ENCODE measurements around the gene KIAA1671.
"Not testable (repeated sequence)": the region's sequence is repeated elsewhere in the genome, so short reads cannot be mapped to it uniquely, and the experiment has no call there.

The KIAA1671 gene

DNA sequence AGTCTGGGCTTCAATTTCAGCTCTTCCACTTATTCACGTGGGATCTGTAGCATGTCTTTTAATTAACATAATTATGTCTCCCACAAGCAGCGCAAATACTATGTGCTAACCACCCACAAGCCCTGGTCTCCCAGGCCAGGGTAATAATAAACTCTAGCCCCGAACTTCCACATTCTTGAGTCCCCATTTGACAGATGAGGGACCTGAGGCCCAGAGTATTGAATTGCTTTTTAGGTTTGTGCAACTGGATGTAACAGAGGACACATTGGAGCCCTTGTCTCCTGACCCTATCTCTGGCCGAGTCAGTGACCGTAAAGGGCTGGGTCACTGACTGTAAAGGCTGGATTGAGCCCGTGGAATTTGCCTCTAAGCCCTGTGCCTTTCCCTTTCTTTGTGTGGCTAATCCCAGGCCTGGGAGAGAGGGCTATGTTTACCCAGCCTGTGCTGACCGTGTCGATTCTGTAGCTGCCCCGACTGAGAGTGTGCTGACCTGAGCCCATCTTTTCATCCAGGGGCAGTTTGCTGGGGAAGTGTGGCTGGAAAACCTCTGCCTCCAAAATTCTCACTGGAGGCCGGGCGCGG lies 270.8 kb downstream of the KIAA1671 start:
- POLR2A ChIA-PET: no interaction called here
- no peak for DNase-seq (ENCODE audit: low read depth, low spot score)
- H3K4me3 ChIP-seq (ENCODE audit: low read depth, low read length): no peak overlapping the region
- TF ChIP-seq, protein P1, sequence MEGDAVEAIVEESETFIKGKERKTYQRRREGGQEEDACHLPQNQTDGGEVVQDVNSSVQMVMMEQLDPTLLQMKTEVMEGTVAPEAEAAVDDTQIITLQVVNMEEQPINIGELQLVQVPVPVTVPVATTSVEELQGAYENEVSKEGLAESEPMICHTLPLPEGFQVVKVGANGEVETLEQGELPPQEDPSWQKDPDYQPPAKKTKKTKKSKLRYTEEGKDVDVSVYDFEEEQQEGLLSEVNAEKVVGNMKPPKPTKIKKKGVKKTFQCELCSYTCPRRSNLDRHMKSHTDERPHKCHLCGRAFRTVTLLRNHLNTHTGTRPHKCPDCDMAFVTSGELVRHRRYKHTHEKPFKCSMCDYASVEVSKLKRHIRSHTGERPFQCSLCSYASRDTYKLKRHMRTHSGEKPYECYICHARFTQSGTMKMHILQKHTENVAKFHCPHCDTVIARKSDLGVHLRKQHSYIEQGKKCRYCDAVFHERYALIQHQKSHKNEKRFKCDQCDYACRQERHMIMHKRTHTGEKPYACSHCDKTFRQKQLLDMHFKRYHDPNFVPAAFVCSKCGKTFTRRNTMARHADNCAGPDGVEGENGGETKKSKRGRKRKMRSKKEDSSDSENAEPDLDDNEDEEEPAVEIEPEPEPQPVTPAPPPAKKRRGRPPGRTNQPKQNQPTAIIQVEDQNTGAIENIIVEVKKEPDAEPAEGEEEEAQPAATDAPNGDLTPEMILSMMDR (IDR thresholded peaks at IDR 0.05; ENCODE audit: insufficient read depth, low read length, missing control alignments): no peak
- CTCF ChIA-PET: interaction anchor here (1.1 kb wide), 1 partner anchor 9 kb away, joined by 3 read pairs; no protein-coding TSS in a partner anchor

DNA sequence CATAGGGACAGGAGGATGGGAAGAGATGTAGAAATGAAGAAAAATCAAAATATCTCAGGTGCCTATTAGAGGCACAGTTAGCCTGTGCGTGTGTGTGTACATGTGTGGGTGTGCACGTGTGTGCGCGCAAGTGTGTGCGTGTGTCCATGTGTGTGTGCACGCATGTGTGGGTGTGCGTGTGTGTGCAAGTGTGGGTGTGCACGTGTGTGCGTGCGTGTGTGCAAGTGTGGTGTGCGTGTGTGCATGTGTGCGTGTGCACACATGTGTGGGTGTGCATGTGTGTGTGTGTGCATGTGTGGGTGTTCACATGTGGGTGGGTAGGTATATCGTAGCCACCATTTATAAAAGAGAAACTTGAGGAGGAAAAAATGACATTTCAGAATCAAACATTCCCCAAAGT lies 276.3 kb downstream of the KIAA1671 start:
- no peak for DNase-seq (ENCODE audit: low read depth, low spot score)
- TF ChIP-seq, protein P1 (IDR thresholded peaks at IDR 0.05; ENCODE audit: insufficient read depth, low read length, missing control alignments): no peak
- CTCF ChIA-PET: no interaction called here

GRCh38 chr22:25230760-25231159 lies 278.2 kb downstream of the KIAA1671 start:
- CTCF ChIA-PET; DNase-seq (ENCODE audit: low read depth, low spot score): not testable (repeated sequence)

More for the DNA sequence above, 276.3 kb downstream of the KIAA1671 start:
- no peak overlapping the region for H3K4me3 ChIP-seq (ENCODE audit: low read depth, low read length)
- POLR2A ChIA-PET: no interaction called here

GRCh38 chr22:25232301-25232700 lies 279.8 kb downstream of the KIAA1671 start:
- DNase-seq (ENCODE audit: low read depth, low spot score): no peak
- ChIA-PET CTCF (interaction anchor here (0.9 to 1.3 kb wide), 3 partner anchors 10 to 1098 kb away, joined by 3 to 4 read pairs (median 3); no protein-coding TSS in a partner anchor), POLR2A (no interaction called here)
- no peak overlapping the region for H3K4me3 ChIP-seq (ENCODE audit: low read depth, low read length)
- TF ChIP-seq, protein P1 (IDR thresholded peaks at IDR 0.05; ENCODE audit: insufficient read depth, low read length, missing control alignments): no peak

More at GRCh38 chr22:25230760-25231159, 278.2 kb downstream of the KIAA1671 start:
- POLR2A ChIA-PET; H3K4me3 ChIP-seq (ENCODE audit: low read depth, low read length): not testable (repeated sequence)

DNA sequence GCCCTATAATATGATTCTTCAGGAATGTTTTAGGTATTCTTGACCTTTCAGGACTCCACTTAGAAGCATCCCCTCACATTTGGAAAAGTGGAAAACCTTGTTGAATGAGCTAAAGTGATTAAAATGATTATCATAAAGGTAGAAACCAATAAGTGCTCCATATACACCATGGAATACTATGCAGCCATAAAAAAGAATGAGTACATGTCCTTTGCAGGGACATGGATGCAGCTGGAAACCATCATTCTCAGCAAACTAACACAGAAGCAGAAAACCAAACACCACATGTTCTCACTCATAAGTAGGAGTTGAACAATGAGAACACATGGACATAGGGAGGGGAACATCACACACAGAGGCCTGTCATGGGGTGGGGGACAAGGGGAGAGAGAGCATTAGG lies 281.2 kb downstream of the KIAA1671 start:
- DNase-seq (ENCODE audit: low read depth, low spot score); H3K4me3 ChIP-seq (ENCODE audit: low read depth, low read length); CTCF ChIA-PET; POLR2A ChIA-PET: not testable (repeated sequence)

DNA sequence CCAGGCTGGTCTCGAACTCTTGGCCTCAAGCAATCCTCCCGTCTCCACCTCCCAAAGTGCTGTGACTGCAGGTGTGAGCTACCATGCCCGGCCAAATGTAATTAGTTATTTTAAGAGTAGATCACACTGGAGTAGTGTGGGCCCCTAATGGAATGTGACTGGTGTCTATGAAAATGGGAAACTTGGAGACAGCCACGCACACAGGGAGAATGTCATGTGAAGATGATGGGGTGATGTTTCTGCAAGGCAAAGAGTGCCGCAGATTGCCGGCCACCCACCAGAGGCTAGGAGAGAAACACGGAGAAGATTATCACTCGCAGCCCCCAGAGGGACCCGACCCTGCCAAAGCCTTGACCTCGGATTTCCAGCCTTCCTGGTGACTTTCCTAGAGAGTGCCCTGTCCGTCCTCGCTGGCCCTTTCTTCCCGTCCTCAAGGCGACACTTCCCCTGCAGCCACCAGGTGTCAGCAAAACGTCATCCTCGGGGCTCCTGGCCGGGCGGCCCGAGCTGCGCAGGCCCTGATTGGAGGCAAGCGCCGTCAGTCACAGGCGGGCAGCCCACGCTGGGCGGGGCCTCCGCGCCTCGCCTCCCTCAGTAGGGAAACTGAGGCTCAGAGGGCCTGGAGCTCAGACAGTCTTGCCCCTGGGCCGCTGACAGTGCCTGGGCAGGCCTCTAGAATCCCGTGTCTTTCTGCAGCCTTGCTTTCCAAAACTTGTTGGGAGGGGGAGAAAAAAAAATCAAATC lies 283.2 kb downstream of the KIAA1671 start:
- TF ChIP-seq, protein P1 (IDR thresholded peaks at IDR 0.05; ENCODE audit: insufficient read depth, low read length, missing control alignments): peak; percentile 67
- POLR2A ChIA-PET: no interaction called here
- H3K4me3 ChIP-seq (ENCODE audit: low read depth, low read length): no peak overlapping the region
- DNase-seq (ENCODE audit: low read depth, low spot score): no peak
- CTCF ChIA-PET: interaction anchor here (0.7 to 1.4 kb wide), 3 partner anchors 23 to 533 kb away, joined by 3 read pairs; no protein-coding TSS in a partner anchor

GRCh38 chr22:25236417-25236816 lies 283.9 kb downstream of the KIAA1671 start:
- no peak for DNase-seq (ENCODE audit: low read depth, low spot score)
- H3K4me3 ChIP-seq (ENCODE audit: low read depth, low read length): no peak overlapping the region
- TF ChIP-seq, protein P1 (IDR thresholded peaks at IDR 0.05; ENCODE audit: insufficient read depth, low read length, missing control alignments): no peak
- CTCF ChIA-PET: interaction anchor here (0.7 kb wide), 1 partner anchor 533 kb away, joined by 3 read pairs; no protein-coding TSS in a partner anchor
- POLR2A ChIA-PET: no interaction called here
